Ureter (tissue), 1 donor: ENCODE data around the gene MISP3. TPM values are rescaled to one million over a fixed set of nuclear protein-coding genes. Genes with fewer than 3 reads are reported as not detected.
A peak's percentile ranks its signal among the peaks of the same experiment; 100 is the strongest.

ENCODE experiments used
- DNase-seq: peaks from one replicate; pipeline ENCODE4 v3.0.0-alpha.2; 2020; ENCODE audit warnings: low spot score
- total RNA-seq: library from RNA; stranded (reverse); gene quantifications from one replicate; pipeline ENCODE4 v1.2.4, GENCODE V29; 2023
- donor health status: DM: yes; HTN: yes; CAD: no.

The MISP3 gene
- total RNA-seq, 1 donor from 2014 or later: 4.3 TPM

DNA sequence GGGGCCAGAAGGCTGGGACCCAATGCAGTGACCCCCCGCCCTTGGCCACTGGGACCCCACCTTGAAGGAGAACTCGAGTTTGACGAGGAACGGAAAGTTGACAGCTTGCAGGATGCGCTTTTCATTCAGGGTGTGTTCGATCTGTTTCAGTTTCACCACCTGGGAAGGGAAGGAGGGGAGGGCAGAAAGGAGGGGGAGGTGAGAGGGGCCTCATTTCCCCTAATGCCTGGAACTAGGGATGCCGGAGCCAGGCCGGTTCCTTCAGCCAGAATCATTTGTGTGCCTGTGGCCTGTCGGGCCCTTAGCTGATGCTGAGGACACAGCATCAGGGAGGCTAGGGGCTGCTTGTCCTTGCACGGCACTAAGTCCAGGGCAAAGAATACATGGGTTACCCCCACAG, 30.2 kb downstream of the MISP3 start:
- no peak for DNase-seq

DNA sequence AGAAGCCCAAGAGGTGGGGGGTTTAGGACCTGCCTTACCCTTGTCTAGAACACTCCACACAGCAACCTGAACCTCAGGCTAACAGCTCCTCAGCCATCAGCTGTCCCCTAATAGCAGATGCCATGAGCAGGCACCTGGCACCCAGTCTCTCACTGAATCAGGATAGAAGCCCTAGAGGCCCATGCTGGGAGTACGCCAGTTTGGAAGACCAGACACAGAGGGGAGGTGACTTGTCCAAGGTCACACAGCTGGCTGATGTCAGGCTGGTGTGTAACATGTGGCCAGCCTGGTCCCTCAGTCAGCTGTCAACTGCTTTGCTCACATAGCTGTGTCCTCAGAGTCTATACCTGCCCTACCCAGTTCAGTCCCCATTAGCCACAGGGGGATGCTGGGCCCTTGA, 30.7 kb downstream of the MISP3 start:
- no peak for DNase-seq

DNA sequence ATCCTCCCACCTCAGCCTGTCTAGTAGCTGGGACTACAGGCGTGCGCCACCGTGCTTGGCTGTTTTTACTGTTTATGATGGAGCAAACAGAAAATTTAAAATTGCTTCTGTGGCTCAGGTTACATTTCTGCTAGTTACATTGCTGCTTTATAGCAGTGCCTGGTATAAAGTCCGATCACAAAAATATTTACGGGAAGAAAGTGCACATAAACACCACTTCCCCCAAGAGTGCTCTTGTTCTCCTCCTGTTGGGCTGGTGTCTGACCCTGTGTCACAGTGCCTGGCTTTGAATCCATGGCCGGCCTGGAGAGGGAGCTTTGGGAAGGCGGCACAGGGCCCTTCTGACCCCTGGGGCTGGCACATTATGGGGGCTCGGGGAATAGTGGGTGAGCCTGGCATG, 33.1 kb downstream of the MISP3 start:
- no peak for DNase-seq

DNA sequence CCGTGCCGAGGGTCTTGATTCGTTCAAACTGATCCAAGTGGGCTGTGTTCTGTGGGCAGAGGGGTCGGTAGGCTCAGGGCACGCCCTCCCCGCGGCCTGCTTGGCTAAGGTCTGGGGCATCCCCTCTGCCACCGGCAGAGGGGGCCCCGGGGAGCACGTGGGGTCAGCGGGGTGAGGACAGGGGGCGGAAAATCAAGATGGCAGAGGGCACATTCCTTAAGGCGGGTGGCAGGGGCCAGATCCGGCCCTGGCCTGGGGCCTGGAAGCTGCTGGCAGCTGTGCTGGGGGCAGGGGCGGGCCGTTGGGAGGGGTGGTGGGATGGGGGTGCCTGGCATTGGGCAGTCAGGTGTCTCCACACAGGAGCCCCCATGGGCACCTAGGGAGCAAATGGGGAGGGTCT, 34.3 kb downstream of the MISP3 start:
- no peak for DNase-seq

DNA sequence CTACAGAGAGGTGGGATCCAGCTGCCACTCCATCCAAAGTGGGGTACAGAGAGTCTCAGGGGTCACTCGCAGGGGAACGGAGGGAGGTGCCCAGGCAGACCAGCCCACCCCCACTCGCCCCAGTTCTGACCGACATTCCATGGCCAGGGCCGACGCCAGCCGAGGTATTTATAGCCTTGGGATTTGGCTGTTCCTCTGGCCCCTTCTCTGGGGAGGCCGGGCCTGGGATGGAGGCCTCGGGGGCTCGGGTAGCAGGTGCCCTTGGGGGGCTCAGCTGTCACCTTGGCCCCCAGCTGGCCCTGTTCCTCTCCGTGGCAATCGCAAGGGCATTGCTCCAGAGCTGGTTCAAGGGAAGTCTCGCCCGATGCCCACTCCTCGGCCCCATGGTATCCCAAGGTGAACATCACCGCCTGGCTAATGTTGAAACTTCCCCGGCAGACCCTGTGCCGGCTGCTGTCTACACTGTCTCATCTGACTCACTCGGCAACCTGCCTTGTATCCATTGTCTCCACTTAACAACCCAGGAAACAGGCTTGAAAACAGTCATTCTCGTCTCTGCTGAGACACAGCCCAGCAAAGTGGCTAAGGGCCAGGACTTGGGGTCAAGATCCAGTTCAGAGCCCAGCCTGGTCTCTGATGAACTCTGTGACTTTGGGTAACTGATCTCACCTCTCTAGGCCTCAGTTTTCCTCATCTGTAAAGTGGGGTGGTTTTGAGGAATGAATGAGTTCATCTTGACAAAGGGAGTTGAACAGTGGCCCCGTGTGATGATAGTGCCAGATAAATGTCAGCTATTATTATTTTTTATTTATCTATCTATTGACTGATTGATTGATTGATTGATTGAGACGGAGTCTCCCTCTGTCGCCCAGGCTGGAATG, 35.2 kb downstream of the MISP3 start:
- DNase-seq: no peak

DNA sequence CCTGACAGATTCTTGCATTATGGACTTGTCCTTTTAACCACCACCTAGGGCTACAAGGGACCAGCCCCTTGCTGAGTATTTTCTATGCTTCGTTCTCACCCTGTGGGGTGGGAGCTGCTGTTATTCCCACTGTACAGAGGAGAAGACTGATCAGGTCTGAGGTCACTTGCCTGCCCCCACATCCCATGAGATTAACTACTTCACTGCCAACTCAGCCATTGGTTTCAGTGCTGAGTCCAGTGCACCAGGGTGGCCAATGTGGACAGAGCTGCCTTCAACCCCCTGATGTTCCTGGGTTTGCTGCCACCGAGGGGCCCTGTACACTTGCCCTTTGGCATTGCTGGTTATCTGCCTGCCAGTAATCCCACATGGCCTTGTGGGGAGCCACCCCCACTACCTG, 38.1 kb downstream of the MISP3 start:
- no peak for DNase-seq

DNA sequence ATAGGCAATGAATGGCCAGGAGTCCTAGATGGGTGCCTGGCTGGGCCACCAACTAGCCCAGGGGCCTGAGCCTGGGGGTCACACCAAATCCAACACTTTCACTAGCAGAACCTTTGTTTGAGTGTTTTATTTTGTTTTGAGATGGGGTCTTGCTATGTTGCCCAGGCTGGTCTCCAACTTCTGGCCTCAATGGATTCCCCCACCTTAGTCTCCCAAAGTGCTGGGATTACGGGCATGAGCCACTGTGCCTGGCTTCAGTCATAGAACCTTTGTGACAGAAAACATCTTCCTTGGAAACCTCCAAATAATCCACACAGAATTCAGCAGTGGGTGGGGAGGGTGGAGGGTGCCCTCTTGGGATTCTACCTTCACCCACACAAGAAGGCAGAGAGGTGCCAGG, 38.9 kb downstream of the MISP3 start:
- DNase-seq: no peak

DNA sequence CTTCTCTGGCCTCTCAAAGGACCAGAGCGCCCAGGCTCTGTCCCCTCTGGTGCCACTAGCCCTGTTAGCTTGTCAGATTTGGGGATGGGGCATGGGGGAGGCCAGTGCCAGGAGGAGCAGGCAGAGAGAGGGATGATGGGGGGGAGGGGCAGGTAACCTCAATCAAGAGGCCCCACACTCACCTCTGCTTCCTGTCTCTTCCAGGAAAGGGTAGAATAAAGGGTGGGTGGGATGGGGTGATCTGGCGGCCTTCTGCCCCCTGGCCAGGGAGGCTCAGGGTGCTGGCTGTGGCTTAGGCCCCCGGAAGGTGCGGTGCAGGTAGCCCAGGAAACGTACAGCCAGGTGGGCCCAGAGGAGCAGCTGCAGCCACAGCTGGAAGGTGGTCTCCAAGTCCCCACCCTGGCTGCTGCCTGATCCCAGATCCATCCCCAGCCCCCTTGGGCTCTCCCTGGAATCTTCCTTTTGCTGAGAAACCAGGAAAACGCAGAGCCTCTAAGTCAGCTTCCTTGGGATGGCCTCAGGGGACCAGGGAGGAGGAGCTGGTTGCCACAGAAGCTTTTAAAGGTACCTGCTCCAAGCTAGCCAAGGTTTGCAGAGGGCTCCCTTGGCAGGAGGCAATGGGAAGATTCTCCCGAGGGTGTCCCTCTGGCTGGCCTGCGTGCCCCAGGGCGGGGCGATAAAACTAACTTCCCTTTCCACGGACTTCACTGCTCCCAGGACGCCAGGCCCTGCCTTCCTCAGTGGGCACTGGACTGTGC, 39.6 kb downstream of the MISP3 start:
- no peak for DNase-seq

DNA sequence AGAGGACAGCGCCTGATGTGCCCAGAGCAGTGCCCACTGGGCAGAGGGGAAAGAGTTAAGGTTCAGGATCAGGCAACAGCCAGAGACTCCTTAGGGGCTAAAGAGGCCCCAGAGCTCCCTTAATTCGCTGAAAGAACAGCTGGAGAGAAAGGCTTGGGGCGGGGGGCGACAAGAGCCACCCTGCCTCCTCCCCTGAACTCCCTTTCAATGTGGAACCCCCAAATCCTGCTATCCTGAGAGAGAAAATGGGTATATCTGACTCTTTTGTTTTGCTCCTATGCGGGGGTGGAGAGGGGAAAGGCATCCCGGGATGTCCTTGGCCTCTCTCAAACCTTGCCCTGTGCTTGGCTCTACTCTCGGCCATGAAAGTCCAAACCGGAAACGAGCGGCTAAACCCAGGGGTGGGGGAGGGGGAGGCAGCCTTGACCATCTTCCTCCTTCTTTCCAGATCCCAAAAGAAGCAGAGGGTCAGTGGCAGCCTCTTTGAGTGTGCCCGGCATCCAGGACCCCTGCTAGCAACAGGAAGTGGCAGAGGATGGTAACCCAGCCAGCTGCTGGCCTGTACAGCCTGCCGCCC, 40.3 kb downstream of the MISP3 start:
- DNase-seq: no peak

DNA sequence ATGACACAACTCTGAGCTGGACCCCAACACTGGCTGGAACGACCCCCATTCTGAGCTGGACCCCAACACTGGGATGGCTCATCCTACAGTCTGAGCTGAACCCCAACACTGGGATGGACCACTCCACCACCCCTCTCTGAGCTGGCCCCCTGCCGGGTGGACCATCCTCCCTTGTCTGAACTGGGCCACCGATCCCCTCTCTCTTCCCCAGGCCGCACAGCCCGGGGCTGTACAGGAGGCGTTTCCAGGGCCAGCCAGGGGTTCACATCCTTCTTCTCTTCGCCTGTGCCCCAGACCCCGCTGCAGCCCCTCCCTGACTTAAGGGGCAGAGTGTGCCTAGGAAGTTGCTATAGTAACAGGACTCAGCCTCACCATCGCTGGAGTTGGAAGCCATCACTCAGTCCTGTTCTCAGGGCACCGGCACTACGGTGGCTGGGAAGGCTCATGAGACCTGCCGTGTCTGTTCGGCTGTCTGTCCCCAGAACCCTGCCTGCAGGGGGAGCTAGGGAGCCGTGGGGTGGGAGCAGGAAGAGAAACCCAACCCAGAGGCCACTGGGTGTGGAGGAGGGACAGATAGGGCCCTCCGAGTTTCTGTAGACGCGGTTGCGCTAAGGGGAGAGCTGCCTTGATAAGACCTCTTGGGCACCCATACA, 41.3 kb downstream of the MISP3 start:
- no peak for DNase-seq

DNA sequence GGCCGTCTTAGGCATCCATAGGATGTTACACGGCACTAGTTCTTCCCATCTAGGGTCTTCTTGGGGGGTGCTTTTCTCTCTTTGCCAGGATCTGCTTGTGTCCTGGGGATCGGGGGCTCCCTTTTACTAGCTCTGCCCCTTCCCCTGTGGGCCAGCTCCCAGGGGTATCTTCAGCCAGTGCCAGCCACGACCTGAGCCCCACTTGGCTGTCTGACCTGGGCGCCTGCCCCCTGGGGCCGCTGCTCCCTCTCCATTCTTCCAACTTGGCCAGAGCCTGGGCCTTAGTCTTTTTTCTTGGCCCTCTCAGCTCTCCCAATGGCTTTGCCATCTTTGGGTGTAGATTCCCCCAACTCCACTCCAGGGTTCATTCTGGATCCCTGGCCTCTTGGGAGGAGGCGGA, 41.9 kb downstream of the MISP3 start:
- DNase-seq: no peak

DNA sequence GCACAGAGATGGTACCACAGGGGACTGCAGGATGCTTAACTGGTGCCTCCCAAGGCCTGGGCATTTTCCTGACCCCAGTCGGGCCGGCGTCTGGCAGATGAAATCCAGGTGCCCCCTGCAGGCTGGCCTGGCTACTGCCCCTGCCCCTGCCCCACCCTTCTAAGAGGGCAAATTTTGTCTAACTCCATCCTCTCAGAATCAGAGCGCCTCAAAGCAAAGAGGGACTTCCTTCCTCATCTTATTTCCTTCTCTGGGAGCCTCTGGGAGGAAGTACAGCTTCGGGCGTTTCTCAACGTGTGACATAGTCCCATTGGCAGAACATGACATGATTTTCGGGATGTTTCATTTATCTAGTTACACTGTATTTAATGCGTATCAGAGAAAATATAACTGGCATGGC, 42.3 kb downstream of the MISP3 start:
- no peak for DNase-seq

DNA sequence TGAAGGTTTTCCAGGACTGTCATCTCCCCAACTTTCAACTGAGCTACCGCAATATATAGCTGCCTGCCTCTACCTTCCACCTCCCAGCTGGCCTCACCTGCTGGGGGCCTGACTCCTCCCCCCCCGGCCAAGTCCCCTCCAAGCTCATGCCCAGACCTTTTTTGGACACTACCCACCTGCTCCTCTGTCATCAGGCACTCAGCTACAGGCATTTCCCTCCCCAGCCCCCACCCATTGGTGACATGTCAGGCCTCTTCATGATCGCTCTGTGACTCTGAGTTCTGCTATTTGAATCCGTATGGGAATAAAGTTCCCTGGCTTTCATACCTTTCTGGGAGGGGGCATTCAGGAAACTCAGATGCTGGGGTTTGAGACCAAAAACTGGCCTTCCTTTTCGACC, 43.2 kb downstream of the MISP3 start:
- DNase-seq: no peak

DNA sequence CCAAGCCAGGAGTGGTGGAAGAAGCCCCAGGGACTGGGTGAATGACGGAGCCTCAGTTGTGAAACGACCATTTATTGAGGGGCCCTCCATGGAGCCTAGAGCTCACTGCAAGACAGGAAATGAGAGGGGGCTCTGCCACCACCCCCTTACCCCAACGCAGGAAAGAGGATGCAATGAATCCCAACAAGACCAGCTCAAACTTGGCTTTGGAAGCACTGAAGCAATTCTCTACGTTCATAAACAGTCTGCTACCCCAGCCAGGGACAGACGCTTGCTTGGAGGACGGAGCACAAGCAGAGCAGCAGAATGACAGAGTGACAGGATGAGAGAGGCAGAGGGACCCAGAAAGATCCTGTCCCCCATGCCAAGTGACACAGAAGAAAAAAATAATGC, 43.9 kb downstream of the MISP3 start:
- no peak for DNase-seq

DNA sequence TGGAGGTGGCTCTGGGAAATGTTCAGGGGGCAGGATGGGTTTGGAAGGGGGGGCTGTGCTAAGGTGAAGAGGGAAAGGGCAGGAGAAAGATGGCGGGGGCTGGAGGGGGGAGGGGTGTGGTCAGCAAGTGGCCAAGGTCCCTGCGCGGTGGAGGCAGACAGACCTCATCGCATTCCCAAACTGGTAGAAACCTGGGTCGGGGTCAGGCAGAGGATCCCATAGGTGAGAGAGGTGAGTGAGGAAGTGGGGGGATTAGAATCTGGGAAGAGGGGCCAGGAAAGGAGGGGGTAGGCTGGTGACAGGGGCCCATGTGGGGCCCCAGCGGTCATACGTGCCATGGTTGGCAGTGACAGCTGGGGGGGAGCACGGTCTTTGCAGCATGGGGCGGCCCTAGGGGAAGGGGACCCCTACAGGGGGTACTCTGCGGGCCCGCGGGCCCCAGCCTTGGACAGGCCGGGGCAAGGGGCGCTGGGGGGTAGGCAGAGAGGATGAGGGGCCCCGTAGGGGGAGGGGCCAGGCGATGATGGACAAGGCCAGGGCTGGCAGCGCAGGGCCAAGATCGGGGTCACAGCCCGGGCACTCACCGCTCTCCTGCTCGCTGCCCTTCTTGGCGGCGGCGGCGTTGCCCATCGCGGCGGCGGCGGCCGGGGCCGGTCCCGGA, 44.5 kb downstream of the MISP3 start:
- no peak for DNase-seq

DNA sequence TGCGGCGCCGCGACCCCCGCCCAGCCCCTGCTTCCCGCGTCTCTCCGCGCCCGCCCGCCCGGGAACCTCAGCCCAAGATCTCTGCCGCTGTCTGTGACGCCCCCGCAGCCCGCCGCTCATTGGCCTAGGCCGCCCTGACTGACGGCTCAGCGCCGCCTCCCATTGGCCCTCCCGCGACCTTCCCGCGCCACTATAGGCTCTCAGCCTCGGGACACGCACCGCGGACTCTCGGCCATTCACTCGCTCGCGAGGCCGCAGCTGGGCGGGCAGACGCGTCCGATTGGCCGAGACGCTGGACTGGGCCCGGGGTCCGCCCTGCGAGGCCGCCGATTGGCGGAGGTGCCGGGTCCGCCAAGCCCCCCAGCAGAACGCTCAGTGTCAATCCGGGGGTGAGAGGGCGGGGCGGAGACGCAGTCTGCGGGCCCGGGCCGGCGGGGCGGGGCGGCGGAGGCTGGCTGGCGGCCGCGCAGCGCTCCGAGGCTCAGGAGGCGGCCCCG, 45.1 kb downstream of the MISP3 start, which contains the start of gene PRKACA:
TSS of gene PRKACA (minus strand) at position 95 of the 497 bp plus-strand sequence. CDS start 215 bp downstream, outside the sequence.
- peak; percentile 99 for DNase-seq

DNA sequence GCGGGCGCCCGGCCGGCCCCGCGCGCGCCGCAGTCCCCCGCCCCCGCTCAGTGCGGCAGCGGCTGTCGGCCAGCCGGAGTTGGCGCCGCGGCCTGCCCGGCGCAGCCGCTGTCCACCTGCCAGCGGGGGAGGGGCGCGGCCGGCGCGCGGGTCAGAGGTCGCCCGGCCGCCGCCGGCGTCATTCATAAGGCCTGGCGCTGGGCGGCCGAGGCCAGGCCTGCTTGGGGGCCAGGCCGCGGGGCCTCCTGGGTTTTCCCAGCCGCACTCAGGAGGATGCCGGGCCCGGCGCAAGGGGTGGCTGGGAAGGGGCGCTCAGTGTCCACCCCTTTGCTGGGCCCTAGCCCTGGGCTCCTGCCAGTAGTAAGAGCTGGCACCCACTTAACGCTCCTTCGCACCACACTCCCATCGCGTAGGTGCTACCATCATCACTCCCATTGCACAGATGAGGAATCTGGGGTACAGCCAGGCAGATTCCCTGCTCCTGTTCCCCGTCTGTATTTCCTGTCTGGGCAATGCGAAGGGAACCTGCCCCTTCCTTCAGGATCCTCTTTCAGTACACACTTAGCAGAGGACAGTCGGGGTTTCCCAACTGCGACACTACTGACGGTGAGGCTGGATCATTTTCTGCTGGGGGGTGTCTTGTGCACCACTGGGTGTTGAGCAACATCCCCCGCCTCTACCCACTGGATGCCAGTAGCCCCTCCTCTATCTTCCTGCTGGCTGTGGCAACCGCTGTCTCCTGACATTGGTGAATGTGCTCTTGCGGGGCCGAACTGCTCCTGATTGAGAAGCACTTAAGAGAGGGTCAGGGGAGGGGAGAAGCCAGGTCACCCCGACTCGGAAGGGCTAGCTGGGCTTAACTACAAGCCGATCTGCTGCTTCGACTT, 45.8 kb downstream of the MISP3 start:
- DNase-seq: peak; percentile 83

DNA sequence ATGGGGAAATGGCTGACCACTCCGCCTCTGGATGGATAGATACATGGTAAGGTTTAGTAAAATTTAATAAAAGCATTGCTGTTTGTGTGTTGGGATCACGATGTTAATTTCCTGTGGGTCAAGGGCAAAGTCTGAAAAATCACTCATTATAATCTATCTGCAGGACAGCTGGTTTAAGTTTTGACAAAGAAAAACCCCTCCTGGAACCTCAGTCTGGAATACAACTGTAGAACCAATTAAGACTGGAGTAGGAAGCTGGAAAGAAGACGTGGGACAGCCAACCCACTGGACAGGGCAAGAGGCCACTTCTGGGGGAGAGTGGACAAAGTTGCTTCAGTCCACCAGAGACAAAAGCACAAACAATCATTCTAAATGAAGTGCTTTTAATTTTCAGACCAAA, 46.6 kb downstream of the MISP3 start:
- no peak for DNase-seq

DNA sequence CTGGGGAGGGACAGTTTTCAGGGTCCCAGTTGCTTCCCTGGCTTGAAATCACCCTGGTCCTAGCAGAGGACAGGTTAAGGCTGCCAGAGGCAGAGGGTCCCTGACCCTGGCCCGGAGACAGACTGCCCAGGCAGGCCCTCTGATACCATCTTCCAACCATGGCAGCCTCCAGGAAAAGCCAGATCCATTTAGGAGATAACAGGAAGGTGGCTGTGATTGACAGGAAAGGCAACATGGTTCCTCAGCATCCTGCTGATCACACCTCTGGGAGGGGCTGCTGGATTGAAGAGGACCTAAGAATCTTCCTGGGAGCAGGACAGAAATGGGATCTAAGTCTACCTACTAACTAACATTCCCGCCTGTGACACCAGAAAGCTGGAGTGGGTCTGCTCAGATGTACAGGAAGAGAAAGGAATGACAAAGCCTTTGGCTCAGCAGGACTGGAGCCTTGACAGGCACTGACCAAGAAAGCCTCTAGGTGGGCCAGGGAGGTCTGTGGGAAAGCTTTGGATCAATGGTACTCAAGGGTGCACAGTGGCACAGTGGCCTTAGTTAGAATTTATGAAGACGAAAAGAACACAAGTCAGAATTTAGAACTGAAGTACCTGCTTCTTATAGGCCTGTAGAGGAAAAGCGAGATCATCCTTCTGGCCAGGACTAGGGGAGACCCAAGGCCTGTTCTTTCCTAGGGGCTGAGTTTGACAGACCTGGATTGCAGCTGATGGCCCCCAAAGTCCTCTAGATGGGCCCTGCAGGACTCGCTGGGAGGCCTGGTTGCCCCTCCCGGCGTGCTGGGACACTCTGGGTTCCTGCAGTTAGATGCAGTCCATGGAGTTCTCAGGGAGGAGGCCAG, 47.3 kb downstream of the MISP3 start:
- DNase-seq: no peak

DNA sequence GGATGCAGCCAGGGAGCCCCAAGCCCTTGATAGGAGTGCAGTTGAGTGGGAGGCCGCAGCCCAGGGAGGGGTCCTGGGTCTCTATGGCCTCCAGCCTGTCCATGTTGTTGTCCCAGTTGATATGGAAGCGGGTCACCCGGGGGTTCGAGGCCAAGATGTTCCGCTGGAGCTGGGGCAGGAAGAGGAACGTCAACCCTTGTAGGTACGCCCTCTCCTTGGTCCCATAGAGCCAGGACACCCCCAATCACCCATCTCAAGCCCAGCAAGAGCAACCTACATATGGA, 47.9 kb downstream of the MISP3 start:
- DNase-seq: no peak
